Naive thymus-derived CD8-positive, alpha-beta T cell (primary cell): ENCODE data around the gene IFIT2. TPM values are rescaled to one million over a fixed set of nuclear protein-coding genes. Genes with fewer than 3 reads are reported as not detected.
A peak's percentile ranks its signal among the peaks of the same experiment; 100 is the strongest.
"Not testable (repeated sequence)": the region's sequence is repeated elsewhere in the genome, so short reads cannot be mapped to it uniquely, and the experiment has no call there.

Source experiments
- ATAC-seq, 2 donors: fragments of 150-1000 bp; cut with Tn5 transposase in 1 of 2; sonication (Bioruptor Pico), chemical (Tn5 transposase) in 1 of 2; 1 replicate in 1 of 2; 2 replicates in 1 of 2; pipeline ENCODE4 v1.10.0; 2021; ENCODE audit warnings: mild to moderate bottlenecking in 2 of 2, moderate library complexity in 2 of 2
- POLR2A ChIA-PET: fragments of 350-600 bp; sonication (Branson Sonifier 250); formaldehyde crosslinking; loops from one replicate; lab custom pipeline; 2021; ENCODE audit warnings: antibody characterized with exemption; lab: Charles Lee
- DNase-seq, 10 donors: peaks; one replicate each; pipeline versions ENCODE4 v3.0.0 to v3.0.0-alpha.2; 2020 to 2022
- H3K27ac Mint-ChIP-seq, 10 donors: one replicate each; pipeline ENCODE4 v1.8.0; 2020 to 2022; ENCODE audit warnings: mild to moderate bottlenecking in 10 of 10, mixed read lengths in 10 of 10, moderate library complexity in 4 of 10, inconsistent platforms in 1 of 10
- H3K27me3 Mint-ChIP-seq, 5 donors: one replicate each; pipeline ENCODE4 v1.8.0; 2021 to 2022; ENCODE audit warnings: mixed read lengths in 5 of 5
- H3K36me3 Mint-ChIP-seq, 3 donors: one replicate each; pipeline ENCODE4 v1.8.0; 2020 to 2022; ENCODE audit warnings: mixed read lengths in 3 of 3, mild to moderate bottlenecking in 2 of 3, inconsistent platforms in 1 of 3
- H3K4me1 Mint-ChIP-seq, 4 donors: one replicate each; pipeline ENCODE4 v1.8.0; 2021 to 2022; ENCODE audit warnings: mixed read lengths in 4 of 4
- H3K4me3 Mint-ChIP-seq, 10 donors: one replicate each; pipeline ENCODE4 v1.8.0; 2020 to 2022; ENCODE audit warnings: mild to moderate bottlenecking in 10 of 10, mixed read lengths in 10 of 10, moderate library complexity in 6 of 10, inconsistent platforms in 1 of 10
- H3K9me3 Mint-ChIP-seq, 9 donors: one replicate each; pipeline ENCODE4 v1.8.0; 2020 to 2022; ENCODE audit warnings: mixed read lengths in 9 of 9, mild to moderate bottlenecking in 3 of 9, inconsistent platforms in 1 of 9, moderate library complexity in 1 of 9
- polyA plus RNA-seq, 3 donors: library from polyadenylated mRNA; unstranded; fragments of 300-500 nt; fragmentation: Illumina TruSeq; gene quantifications; one replicate each; pipeline ENCODE4 v1.2.3, GENCODE V29; 2021
- total RNA-seq, 8 experiments: library from RNA in 2 of 8; stranded (reverse) in 2 of 8; gene quantifications; one replicate each; pipeline ENCODE4 v1.2.3 and lab custom pipeline; 2021 to 2026

The IFIT2 gene
- total and polyA plus RNA-seq, 5 experiments from 2014 or later, result 3.7 to 7.0 (median 5.7) TPM

GRCh38 chr10:89347701-89348457 lies 46.0 kb downstream of the IFIT2 start:
- POLR2A ChIA-PET, result interaction anchor here (0.5 kb wide), 1 partner anchor 13 kb away, joined by 3 read pairs; no protein-coding TSS in a partner anchor
- peaks cover 3 to 40% (median 6%) of the 10 kb centered on the region in 5 donors for H3K27me3 Mint-ChIP-seq

GRCh38 chr10:89348481-89348880 lies 46.6 kb downstream of the IFIT2 start:
- H3K4me1 Mint-ChIP-seq, result peaks cover 0 to 22% (median 0%) of the 10 kb centered on the region in 4 donors
- ATAC-seq, result no peak
- no peak for DNase-seq
- peaks cover 1 to 4% (median 2%) of the 10 kb centered on the region in 3 donors for H3K36me3 Mint-ChIP-seq
- POLR2A ChIA-PET, result no interaction called here
- H3K4me3 Mint-ChIP-seq, result no peak overlapping the region
- peaks cover 0 to 2% (median 0%) of the 10 kb centered on the region in 9 donors for H3K9me3 Mint-ChIP-seq
- H3K27ac Mint-ChIP-seq, result no peak overlapping the region
- H3K27me3 Mint-ChIP-seq, result peaks cover 3 to 38% (median 6%) of the 10 kb centered on the region in 5 donors

More at GRCh38 chr10:89347701-89348457, 46.0 kb downstream of the IFIT2 start:
- ATAC-seq (no peak), DNase-seq (no peak)
- no peak overlapping the region for H3K27ac Mint-ChIP-seq
- H3K4me3 Mint-ChIP-seq, result no peak overlapping the region
- H3K4me1 Mint-ChIP-seq, result peaks cover 0 to 22% (median 0%) of the 10 kb centered on the region in 4 donors
- no peaks in the 10 kb centered on the region for H3K36me3 Mint-ChIP-seq
- H3K9me3 Mint-ChIP-seq, result no peaks in the 10 kb centered on the region

- no peak overlapping the region for H3K27ac Mint-ChIP-seq
- peaks cover 1 to 6% (median 2%) of the 10 kb centered on the region in 3 donors for H3K36me3 Mint-ChIP-seq
- POLR2A ChIA-PET, result no interaction called here
- peaks cover 4 to 33% (median 6%) of the 10 kb centered on the region in 5 donors for H3K27me3 Mint-ChIP-seq
- DNase-seq, result no peak
- peaks cover 0 to 22% (median 0%) of the 10 kb centered on the region in 4 donors for H3K4me1 Mint-ChIP-seq
- ATAC-seq, result no peak
- H3K4me3 Mint-ChIP-seq, result no peak overlapping the region
- peaks cover 0 to 4% (median 0%) of the 10 kb centered on the region in 9 donors for H3K9me3 Mint-ChIP-seq
These were observed 47.1 kb downstream of the IFIT2 start for GRCh38 chr10:89348975-89349374.

- H3K36me3 Mint-ChIP-seq, H3K9me3 Mint-ChIP-seq, H3K4me3 Mint-ChIP-seq, DNase-seq, POLR2A ChIA-PET, ATAC-seq, H3K27ac Mint-ChIP-seq: not testable (repeated sequence)
- Mint-ChIP-seq H3K4me1 (peaks cover 0 to 22% (median 0%) of the 10 kb centered on the region in 4 donors), H3K27me3 (peaks cover 2 to 25% (median 10%) of the 10 kb centered on the region in 5 donors)
These were observed 48.9 kb downstream of the IFIT2 start for GRCh38 chr10:89350631-89351315.

- Mint-ChIP-seq H3K27ac (no peak overlapping the region), H3K4me1 (peaks cover 0 to 22% (median under 1%) of the 10 kb centered on the region in 4 donors), H3K27me3 (peaks cover 3 to 25% (median 12%) of the 10 kb centered on the region in 5 donors), H3K9me3 (peaks cover 0 to 5% (median 0%) of the 10 kb centered on the region in 9 donors), H3K36me3 (peaks cover 1 to 10% (median 2%) of the 10 kb centered on the region in 3 donors), H3K4me3 (no peak overlapping the region)
- POLR2A ChIA-PET, result no interaction called here
- ATAC-seq, result no peak
- DNase-seq, result no peak
These were observed 49.5 kb downstream of the IFIT2 start for GRCh38 chr10:89351412-89351779.

- POLR2A ChIA-PET, result no interaction called here
- Mint-ChIP-seq H3K27ac (no peak overlapping the region), H3K9me3 (peaks cover 0 to 5% (median 0%) of the 10 kb centered on the region in 9 donors), H3K4me3 (no peak overlapping the region), H3K27me3 (peaks cover 3 to 25% (median 11%) of the 10 kb centered on the region in 5 donors), H3K36me3 (peaks cover 1 to 10% (median 2%) of the 10 kb centered on the region in 3 donors), H3K4me1 (peaks cover 0 to 22% (median under 1%) of the 10 kb centered on the region in 4 donors)
- DNase-seq (no peak), ATAC-seq (no peak)
These were observed 50.1 kb downstream of the IFIT2 start for GRCh38 chr10:89351780-89352597.

GRCh38 chr10:89352802-89353201 lies 51.0 kb downstream of the IFIT2 start:
- H3K27ac Mint-ChIP-seq, result no peak overlapping the region

GRCh38 chr10:89355394-89355931 lies 53.6 kb downstream of the IFIT2 start:
- ATAC-seq (no peak), DNase-seq (no peak)
- peak overlapping the region in 1 of 10 donors; percentile 31 for H3K27ac Mint-ChIP-seq
- H3K4me3 Mint-ChIP-seq, result no peak overlapping the region
- peaks cover 0 to 5% (median 0%) of the 10 kb centered on the region in 9 donors for H3K9me3 Mint-ChIP-seq
- H3K27me3 Mint-ChIP-seq, result peaks cover 3 to 17% (median 10%) of the 10 kb centered on the region in 5 donors
- peaks cover 0 to 8% (median under 1%) of the 10 kb centered on the region in 4 donors for H3K4me1 Mint-ChIP-seq
- H3K36me3 Mint-ChIP-seq, result peaks cover 1 to 10% (median 2%) of the 10 kb centered on the region in 3 donors
- POLR2A ChIA-PET, result no interaction called here

More at GRCh38 chr10:89352802-89353201, 51.0 kb downstream of the IFIT2 start:
- POLR2A ChIA-PET, result no interaction called here
- Mint-ChIP-seq H3K4me1 (peaks cover 0 to 18% (median under 1%) of the 10 kb centered on the region in 4 donors), H3K9me3 (peaks cover 0 to 5% (median 0%) of the 10 kb centered on the region in 9 donors), H3K4me3 (no peak overlapping the region), H3K27me3 (peaks cover 3 to 25% (median 12%) of the 10 kb centered on the region in 5 donors), H3K36me3 (peaks cover 1 to 10% (median 2%) of the 10 kb centered on the region in 3 donors)
- ATAC-seq, result no peak
- no peak for DNase-seq

GRCh38 chr10:89357096-89357495 lies 55.2 kb downstream of the IFIT2 start:
- H3K4me1 Mint-ChIP-seq, result peaks cover 0 to 5% (median 0%) of the 10 kb centered on the region in 4 donors
- H3K27me3 Mint-ChIP-seq, result peaks cover 3 to 21% (median 11%) of the 10 kb centered on the region in 5 donors
- H3K36me3 Mint-ChIP-seq, result peaks cover 1 to 10% (median 2%) of the 10 kb centered on the region in 3 donors
- no peak for DNase-seq
- no peak overlapping the region for H3K4me3 Mint-ChIP-seq
- ATAC-seq, result no peak
- no peak overlapping the region for H3K27ac Mint-ChIP-seq
- H3K9me3 Mint-ChIP-seq, result peaks cover 0 to 5% (median 0%) of the 10 kb centered on the region in 9 donors
- POLR2A ChIA-PET, result no interaction called here

- POLR2A ChIA-PET, result no interaction called here
- no peak for DNase-seq
- Mint-ChIP-seq H3K27ac (no peak overlapping the region), H3K27me3 (peaks cover 3 to 20% (median 13%) of the 10 kb centered on the region in 5 donors), H3K9me3 (peaks cover 0 to 5% (median 0%) of the 10 kb centered on the region in 9 donors), H3K36me3 (peaks cover 1 to 10% (median 2%) of the 10 kb centered on the region in 3 donors), H3K4me1 (peaks cover 0 to 5% (median under 1%) of the 10 kb centered on the region in 4 donors), H3K4me3 (no peak overlapping the region)
- no peak for ATAC-seq
These were observed 56.1 kb downstream of the IFIT2 start for GRCh38 chr10:89357975-89358374.
